Ascending aorta (tissue), 2 donors: ENCODE data around the gene ABI1. TPM values are rescaled to one million over a fixed set of nuclear protein-coding genes. Genes with fewer than 3 reads are reported as not detected.
A peak's percentile ranks its signal among the peaks of the same experiment; 100 is the strongest.

Source experiments
- DNase-seq, 2 donors: peaks; one replicate each; pipeline ENCODE4 v3.0.0-alpha.2; 2019; ENCODE audit warnings: low spot score in 2 of 2
- H3K27ac ChIP-seq, 2 donors: fragments of 200-600 bp; sonication (generic); one replicate each; pipeline ENCODE4 v1.5.1; 2016 to 2017; ENCODE audit warnings: mild to moderate bottlenecking in 1 of 2
- H3K27me3 ChIP-seq: fragments of 200-600 bp; sonication (generic); one replicate; pipeline ENCODE4 v1.5.1; 2017
- H3K36me3 ChIP-seq, 2 donors: fragments of 200-600 bp; sonication (generic); one replicate each; pipeline ENCODE4 v1.5.1; 2016
- H3K4me1 ChIP-seq, 2 donors: fragments of 200-600 bp; sonication (generic); one replicate each; pipeline ENCODE4 v1.5.1; 2016 to 2017; ENCODE audit warnings: mild to moderate bottlenecking in 1 of 2
- H3K4me3 ChIP-seq, 2 donors: fragments of 200-600 bp; sonication (generic); one replicate each; pipeline ENCODE4 v1.5.1; 2016 to 2017; ENCODE audit warnings: mild to moderate bottlenecking in 1 of 2
- H3K9me3 ChIP-seq, 2 donors: fragments of 200-600 bp; sonication (generic); one replicate each; pipeline ENCODE4 v1.5.1; 2016
- intact Hi-C: fragments of 100-400 bp; cut with DNase I; formaldehyde crosslinking; loops from one replicate; pipeline ENCODE4 v1.15.1; 2023
- total RNA-seq: library from RNA; depleted of rRNA; stranded (reverse); fragments of >200 nt; gene quantifications from one replicate; pipeline ENCODE4 v1.1.0, GENCODE V29; 2016
- TF ChIP-seq, protein P1 (sequence below), 3 experiments: fragments of 200-600 bp in 2 of 3; fragments of 450-650 bp in 1 of 3; sonication (generic) in 2 of 3; IDR thresholded peaks; one replicate each; pipeline ENCODE4 v1.5.1; 2016 to 2019; ENCODE audit warnings: antibody characterized with exemption in 3 of 3, mild to moderate bottlenecking in 1 of 3, moderate library complexity in 1 of 3

ABI1 gene
- total RNA-seq, 1 donor from 2014 or later, result 5.7 TPM

DNA sequence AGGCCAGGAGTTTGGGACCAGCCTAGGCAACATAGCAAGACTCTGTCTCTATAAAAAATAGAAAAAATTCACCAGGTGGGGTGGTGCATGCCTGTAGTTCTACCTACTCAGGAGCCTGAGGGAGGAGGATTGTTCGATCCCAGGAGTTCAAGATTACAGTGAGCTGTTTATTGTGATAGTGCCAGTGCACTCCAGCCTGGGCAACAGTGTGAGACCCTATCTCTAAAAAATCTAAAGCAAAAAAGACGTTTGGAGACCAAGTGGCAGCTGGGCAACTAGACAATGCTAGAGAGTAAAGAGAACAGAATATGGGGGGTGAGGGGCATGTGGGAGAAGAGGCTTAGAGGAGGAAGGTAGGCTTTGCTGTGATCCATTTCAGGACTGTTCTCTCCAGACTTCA is 161.8 kb downstream of the ABI1 start:
- no peak for DNase-seq
- H3K36me3 ChIP-seq, result no peaks in the 10 kb centered on the region
- no peaks in the 10 kb centered on the region for H3K27me3 ChIP-seq
- intact Hi-C loops, result loop anchor here (5.0 kb wide), 1 partner anchor 163 kb away; the partner anchor contains the start of gene ABI1
- H3K9me3 ChIP-seq, result no peaks in the 10 kb centered on the region
- H3K27ac ChIP-seq, result no peak overlapping the region
- TF ChIP-seq, protein P1, sequence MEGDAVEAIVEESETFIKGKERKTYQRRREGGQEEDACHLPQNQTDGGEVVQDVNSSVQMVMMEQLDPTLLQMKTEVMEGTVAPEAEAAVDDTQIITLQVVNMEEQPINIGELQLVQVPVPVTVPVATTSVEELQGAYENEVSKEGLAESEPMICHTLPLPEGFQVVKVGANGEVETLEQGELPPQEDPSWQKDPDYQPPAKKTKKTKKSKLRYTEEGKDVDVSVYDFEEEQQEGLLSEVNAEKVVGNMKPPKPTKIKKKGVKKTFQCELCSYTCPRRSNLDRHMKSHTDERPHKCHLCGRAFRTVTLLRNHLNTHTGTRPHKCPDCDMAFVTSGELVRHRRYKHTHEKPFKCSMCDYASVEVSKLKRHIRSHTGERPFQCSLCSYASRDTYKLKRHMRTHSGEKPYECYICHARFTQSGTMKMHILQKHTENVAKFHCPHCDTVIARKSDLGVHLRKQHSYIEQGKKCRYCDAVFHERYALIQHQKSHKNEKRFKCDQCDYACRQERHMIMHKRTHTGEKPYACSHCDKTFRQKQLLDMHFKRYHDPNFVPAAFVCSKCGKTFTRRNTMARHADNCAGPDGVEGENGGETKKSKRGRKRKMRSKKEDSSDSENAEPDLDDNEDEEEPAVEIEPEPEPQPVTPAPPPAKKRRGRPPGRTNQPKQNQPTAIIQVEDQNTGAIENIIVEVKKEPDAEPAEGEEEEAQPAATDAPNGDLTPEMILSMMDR (IDR thresholded peaks at IDR 0.05), result no peak
- peaks cover 4 to 9% of the 10 kb centered on the region in 2 donors for H3K4me1 ChIP-seq
- peak overlapping the region in 1 of 2 donors; percentile 93 for H3K4me3 ChIP-seq

DNA sequence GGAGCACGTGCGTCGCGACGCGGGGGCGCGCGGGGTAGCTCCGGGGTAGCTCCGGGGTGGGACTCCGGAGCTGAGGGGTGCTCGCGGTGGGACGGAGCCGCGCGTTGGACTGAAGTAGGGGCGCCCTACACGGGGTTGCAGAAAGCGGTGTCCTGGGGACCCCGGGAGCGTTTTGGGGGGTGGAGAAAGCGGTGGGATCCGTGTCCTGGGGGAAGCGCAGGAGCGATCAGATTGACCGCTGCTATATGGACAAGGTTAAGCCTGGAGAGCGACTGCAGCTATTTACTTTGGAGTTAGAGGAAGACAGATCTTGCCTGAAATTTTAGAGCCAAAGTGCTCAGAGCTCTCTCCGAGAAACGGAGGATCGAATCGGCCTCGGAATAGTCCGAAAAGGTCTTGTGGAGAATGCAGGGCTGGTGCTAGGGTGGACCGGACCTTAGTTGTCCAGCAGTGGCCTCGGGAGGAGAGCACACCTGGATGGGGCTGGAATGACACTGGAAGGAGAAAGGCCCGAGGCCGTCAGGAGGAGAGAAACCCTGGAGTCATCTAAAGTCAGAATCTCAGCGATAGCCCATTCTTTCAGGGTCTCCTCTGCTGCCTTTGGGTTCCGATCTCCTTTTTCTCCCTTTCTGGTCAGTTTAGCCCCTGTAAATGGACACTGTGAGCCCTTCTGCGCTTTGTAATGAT is 162.7 kb downstream of the ABI1 start:
- Histone ChIP-seq H3K27me3 (no peaks in the 10 kb centered on the region), H3K27ac (peak overlapping the region; percentile 78 to 79)

DNA sequence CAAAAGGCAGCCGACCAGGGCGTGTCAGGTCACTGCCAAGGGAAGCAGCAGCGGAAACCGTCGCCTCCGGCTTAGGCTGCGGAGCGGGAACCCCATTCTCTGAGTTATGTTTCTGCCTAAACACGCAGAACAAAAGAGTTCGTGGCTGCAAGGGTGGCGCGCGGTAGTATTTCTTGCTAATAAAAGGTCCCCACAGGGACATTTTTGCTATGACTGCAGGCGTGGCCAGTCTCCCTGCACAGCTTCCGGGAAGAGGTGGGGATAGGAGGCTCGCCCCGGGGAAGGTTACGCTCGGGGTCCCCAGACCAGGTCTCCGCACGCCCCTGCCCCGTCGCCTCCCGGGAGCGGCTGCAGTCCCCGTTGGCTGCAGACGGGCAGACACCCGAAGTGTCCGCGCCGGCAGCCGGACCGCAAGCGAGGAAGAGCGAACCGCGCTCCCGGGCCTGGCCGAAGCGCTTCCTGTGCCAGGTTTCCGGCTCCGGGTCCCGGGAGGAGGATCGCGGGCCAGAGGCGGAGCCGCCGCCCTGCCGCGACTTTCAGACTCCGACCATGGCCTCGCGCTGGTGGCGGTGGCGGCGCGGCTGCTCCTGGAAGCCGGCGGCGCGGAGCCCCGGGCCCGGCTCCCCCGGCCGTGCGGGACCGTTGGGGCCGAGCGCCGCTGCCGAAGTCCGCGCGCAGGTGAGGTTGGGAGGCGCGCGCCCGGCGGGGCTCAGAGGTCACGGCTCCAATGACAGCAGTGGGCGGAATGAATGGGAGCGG is 163.4 kb downstream of the ABI1 start, which contains the start of gene PDSS1:
TSS of gene PDSS1 (plus strand) at position 539 of the 759 bp plus-strand sequence. CDS start at position 550, 11 bp downstream.
- no peaks in the 10 kb centered on the region for H3K27me3 ChIP-seq
- no peaks in the 10 kb centered on the region for H3K9me3 ChIP-seq
- H3K4me3 ChIP-seq, result peak within 1 kb of the TSS; percentile 93 to 99
- TF ChIP-seq, protein P1 (IDR thresholded peaks at IDR 0.05), result no peak
- H3K4me1 ChIP-seq, result peaks cover 4 to 9% of the 10 kb centered on the region in 2 donors
- intact Hi-C loops, result loop anchor here (5.0 kb wide), 1 partner anchor 165 kb away; the partner anchor contains the start of gene ABI1
- DNase-seq, result peak in 1 of 2 donors; percentile 85
- H3K27ac ChIP-seq, result peak within 1 kb of the TSS; percentile 78 to 79
- H3K36me3 ChIP-seq, result no peaks in the 10 kb centered on the region

More for the DNA sequence above, 162.7 kb downstream of the ABI1 start:
- TF ChIP-seq, protein P1 (IDR thresholded peaks at IDR 0.05), result no peak
- peaks cover 4 to 9% of the 10 kb centered on the region in 2 donors for H3K4me1 ChIP-seq
- DNase-seq, result no peak
- intact Hi-C loops, result loop anchor here (5.0 kb wide), 1 partner anchor 164 kb away; the partner anchor contains the start of gene ABI1
- no peaks in the 10 kb centered on the region for H3K36me3 ChIP-seq
- H3K9me3 ChIP-seq, result no peaks in the 10 kb centered on the region
- peak overlapping the region; percentile 93 to 99 for H3K4me3 ChIP-seq

DNA sequence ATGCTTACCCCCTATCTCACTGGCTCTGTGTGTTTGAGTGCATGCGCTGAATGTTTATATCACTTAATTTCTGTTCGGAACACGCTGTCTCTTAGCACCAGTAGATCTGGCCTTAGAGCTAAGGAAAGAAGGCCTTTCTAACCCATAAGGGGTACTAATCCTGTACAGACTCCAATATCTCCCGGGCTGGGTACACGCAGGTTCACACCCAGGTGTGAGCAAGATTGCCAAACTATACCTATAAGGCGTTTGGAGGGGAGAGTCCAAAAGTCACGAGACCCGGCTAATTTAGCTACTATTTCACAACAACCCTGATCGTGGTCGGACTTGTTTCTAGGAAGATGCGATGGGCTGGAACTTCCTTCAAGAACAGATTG is 164.0 kb downstream of the ABI1 start:
- intact Hi-C loops, result loop anchor here (5.0 kb wide), 1 partner anchor 166 kb away; the partner anchor contains the start of gene ABI1
- TF ChIP-seq, protein P1 (IDR thresholded peaks at IDR 0.05), result no peak
- Histone ChIP-seq H3K27ac (peak overlapping the region; percentile 78 to 79), H3K9me3 (no peaks in the 10 kb centered on the region), H3K4me1 (peaks cover 4 to 9% of the 10 kb centered on the region in 2 donors), H3K36me3 (no peaks in the 10 kb centered on the region), H3K27me3 (no peaks in the 10 kb centered on the region), H3K4me3 (peak overlapping the region; percentile 93 to 99)
- peak in 1 of 2 donors; percentile 10 for DNase-seq

Other genes with a start within 250 kb of the ABI1 start
- gene PDSS1, start 163.3 kb downstream of the ABI1 start, total RNA-seq, result not detected
- 2.4 TPM for gene ANKRD26, start 239.5 kb upstream of the ABI1 start, total RNA-seq